Gastrocnemius medialis (tissue), 4 donors: ENCODE measurements around the gene TEX48.

Source experiments
- POLR2A ChIP-seq, 2 donors: fragments of 450-650 bp; IDR thresholded peaks; one replicate each; pipeline ENCODE4 v1.6.1; 2017; ENCODE audit warnings: antibody characterized with exemption in 2 of 2, mild to moderate bottlenecking in 2 of 2, moderate library complexity in 2 of 2
- TF ChIP-seq, protein P1 (sequence below), 5 experiments: fragments of 450-650 bp in 3 of 5; fragments of 200-600 bp in 2 of 5; sonication (generic) in 2 of 5; IDR thresholded peaks in 4 of 5; conservative IDR thresholded peaks in 1 of 5; 1 replicate in 4 of 5; 2 replicates in 1 of 5; pipeline ENCODE4 v1.5.1; 2016 to 2019; ENCODE audit warnings: antibody characterized with exemption in 5 of 5, mild to moderate bottlenecking in 3 of 5, moderate library complexity in 3 of 5

DNA sequence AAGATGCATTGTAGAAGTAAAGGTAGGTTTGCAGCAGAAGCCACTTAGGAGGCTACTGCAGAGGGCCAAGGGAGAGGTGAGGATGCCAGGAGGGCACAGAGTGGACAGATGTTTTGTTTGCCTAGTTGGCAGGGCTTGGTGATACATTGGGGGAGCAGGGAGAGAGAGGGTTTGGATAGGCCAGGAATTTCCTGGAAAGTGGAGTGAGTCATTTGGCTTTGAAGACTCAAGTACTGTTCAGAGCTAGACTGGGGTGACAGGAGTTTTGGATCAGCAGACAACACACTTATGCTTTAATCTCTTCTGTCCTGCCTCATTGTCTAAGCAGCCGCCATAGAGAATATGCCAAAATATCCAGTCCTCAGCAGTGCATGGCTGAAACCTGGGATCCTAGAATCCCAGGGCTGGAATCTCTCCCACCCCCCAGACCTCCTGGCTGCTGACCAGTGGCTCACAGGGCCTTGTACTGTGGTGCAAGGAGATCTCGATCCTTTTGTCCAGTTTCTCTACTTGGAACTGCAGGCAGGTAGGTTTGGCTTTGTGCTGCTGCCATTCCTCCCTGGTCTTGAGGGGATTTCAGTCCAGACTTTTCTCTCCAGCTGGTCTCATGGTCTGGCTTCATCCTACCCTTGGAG, 59.9 kb downstream of the TEX48 start:
- TF ChIP-seq, protein P1, sequence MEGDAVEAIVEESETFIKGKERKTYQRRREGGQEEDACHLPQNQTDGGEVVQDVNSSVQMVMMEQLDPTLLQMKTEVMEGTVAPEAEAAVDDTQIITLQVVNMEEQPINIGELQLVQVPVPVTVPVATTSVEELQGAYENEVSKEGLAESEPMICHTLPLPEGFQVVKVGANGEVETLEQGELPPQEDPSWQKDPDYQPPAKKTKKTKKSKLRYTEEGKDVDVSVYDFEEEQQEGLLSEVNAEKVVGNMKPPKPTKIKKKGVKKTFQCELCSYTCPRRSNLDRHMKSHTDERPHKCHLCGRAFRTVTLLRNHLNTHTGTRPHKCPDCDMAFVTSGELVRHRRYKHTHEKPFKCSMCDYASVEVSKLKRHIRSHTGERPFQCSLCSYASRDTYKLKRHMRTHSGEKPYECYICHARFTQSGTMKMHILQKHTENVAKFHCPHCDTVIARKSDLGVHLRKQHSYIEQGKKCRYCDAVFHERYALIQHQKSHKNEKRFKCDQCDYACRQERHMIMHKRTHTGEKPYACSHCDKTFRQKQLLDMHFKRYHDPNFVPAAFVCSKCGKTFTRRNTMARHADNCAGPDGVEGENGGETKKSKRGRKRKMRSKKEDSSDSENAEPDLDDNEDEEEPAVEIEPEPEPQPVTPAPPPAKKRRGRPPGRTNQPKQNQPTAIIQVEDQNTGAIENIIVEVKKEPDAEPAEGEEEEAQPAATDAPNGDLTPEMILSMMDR (IDR thresholded peaks at IDR 0.05 in 4 of 5, conservative IDR thresholded peaks at IDR 0.05 in 1 of 5): no peak
- no peak for TF ChIP-seq POLR2A (IDR thresholded peaks at IDR 0.05)
